Activated naive CD4-positive, alpha-beta T cell treated with anti-CD3 and anti-CD28 coated beads for 36 hours (primary cell): Measurements from ENCODE around the gene PGM3. TPM values are rescaled to one million over a fixed set of nuclear protein-coding genes. Genes with fewer than 3 reads are reported as not detected.

Experiments
- CTCF ChIA-PET: fragments of 350-600 bp; sonication (Branson Sonifier 250); formaldehyde crosslinking; loops from one replicate; lab custom pipeline; 2021; ENCODE audit warnings: antibody characterized with exemption; lab: Charles Lee
- DNase-seq: peaks from one replicate; pipeline ENCODE4 v3.0.0-alpha.2; 2020
- H3K27ac Mint-ChIP-seq: one replicate; pipeline ENCODE4 v1.8.0; 2021; ENCODE audit warnings: mild to moderate bottlenecking, mixed read lengths
- H3K27me3 Mint-ChIP-seq: one replicate; pipeline ENCODE4 v1.8.0; 2021; ENCODE audit warnings: low read depth, mixed read lengths
- H3K36me3 Mint-ChIP-seq: one replicate; pipeline ENCODE4 v1.8.0; 2021; ENCODE audit warnings: low read depth, mixed read lengths
- H3K4me1 Mint-ChIP-seq: one replicate; pipeline ENCODE4 v1.8.0; 2021; ENCODE audit warnings: low read depth, mixed read lengths
- H3K4me3 Mint-ChIP-seq: one replicate; pipeline ENCODE4 v1.8.0; 2021; ENCODE audit warnings: mild to moderate bottlenecking, moderate library complexity, mixed read lengths
- H3K9me3 Mint-ChIP-seq: one replicate; pipeline ENCODE4 v1.8.0; 2021; ENCODE audit warnings: mixed read lengths
- intact Hi-C: fragments of 100-400 bp; cut with micrococcal nuclease; formaldehyde crosslinking; loops from one replicate; pipeline ENCODE4 v1.15.1; 2023
- total RNA-seq, 2 experiments: library from RNA; stranded (reverse); gene quantifications; one replicate each; pipeline ENCODE4 v1.2.3, GENCODE V29; 2021

The PGM3 gene
- total RNA-seq, 2 experiments from 2014 or later = 17.0 to 19.8 TPM

DNA sequence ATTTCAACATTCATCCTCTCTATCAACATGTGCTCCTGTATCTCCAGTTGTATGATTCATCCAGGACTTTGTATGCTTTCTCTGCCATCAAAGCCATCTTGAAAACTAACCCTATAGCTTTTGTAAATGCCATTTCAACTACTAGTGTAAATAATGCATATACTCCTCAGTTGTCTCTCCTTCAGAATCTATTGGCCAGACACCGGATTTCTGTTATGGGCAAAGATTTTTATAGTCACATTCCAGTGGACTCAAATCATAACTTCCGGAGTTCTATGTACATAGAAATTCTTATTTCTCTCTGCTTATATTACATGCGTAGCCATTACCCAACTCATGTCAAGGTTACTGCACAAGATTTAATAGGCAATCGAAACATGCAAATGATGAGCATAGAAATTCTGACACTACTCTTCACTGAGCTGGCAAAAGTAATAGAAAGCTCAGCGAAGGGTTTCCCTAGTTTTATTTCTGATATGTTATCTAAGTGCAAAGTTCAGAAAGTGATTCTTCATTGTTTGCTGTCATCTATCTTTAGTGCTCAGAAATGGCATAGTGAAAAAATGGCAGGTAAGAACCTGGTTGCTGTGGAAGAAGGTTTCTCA lies 54.8 kb downstream of the PGM3 start:
- Mint-ChIP-seq H3K4me3 (no peak overlapping the region), H3K9me3 (no peaks in the 10 kb centered on the region), H3K36me3 (peaks cover 11% of the 10 kb centered on the region), H3K27ac (no peak overlapping the region), H3K4me1 (no peaks in the 10 kb centered on the region), H3K27me3 (no peaks in the 10 kb centered on the region)
- intact Hi-C loops = no loop called here
- CTCF ChIA-PET = no interaction called here
- no peak for DNase-seq

- DNase-seq = no peak
- Mint-ChIP-seq H3K27me3 (no peaks in the 10 kb centered on the region), H3K36me3 (peaks cover 19% of the 10 kb centered on the region), H3K27ac (no peak overlapping the region), H3K4me3 (no peak overlapping the region), H3K9me3 (no peaks in the 10 kb centered on the region), H3K4me1 (no peaks in the 10 kb centered on the region)
- CTCF ChIA-PET = interaction anchor here (0.6 kb wide), 1 partner anchor 89 kb away, joined by 3 read pairs; no protein-coding TSS in a partner anchor
- intact Hi-C loops = no loop called here
These were observed 60.9 kb downstream of the PGM3 start for GRCh38 chr6:83132121-83132520.

DNA sequence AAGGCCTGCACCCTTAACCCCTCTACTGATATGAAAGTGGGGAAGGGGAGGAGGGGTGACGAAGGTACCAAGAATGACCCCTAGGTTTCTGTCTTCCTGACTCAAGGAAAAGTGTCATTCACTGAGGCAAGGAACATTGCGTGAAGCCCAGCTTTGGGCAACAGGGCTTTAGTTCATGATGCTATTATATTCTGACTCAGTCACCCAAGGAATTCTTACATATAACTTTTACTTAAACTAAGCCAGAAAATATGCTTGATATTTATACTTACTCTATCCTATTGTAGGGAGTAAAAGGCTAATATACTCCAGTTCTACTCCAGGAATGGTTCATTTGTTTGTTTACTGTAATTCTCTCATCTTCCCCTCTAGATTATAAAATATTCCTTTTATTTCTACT lies 65.1 kb downstream of the PGM3 start:
- Mint-ChIP-seq H3K4me3 (no peak overlapping the region), H3K9me3 (no peaks in the 10 kb centered on the region), H3K4me1 (no peaks in the 10 kb centered on the region), H3K36me3 (peaks cover 29% of the 10 kb centered on the region), H3K27ac (no peak overlapping the region), H3K27me3 (no peaks in the 10 kb centered on the region)
- no peak for DNase-seq
- intact Hi-C loops = no loop called here
- CTCF ChIA-PET = no interaction called here

GRCh38 chr6:83127258-83127657 lies 65.8 kb downstream of the PGM3 start:
- Mint-ChIP-seq H3K9me3 (no peaks in the 10 kb centered on the region), H3K27ac (no peak overlapping the region), H3K4me1 (no peaks in the 10 kb centered on the region), H3K36me3 (peaks cover 27% of the 10 kb centered on the region), H3K4me3 (no peak overlapping the region), H3K27me3 (no peaks in the 10 kb centered on the region)
- intact Hi-C loops = no loop called here
- DNase-seq = no peak
- CTCF ChIA-PET = no interaction called here

DNA sequence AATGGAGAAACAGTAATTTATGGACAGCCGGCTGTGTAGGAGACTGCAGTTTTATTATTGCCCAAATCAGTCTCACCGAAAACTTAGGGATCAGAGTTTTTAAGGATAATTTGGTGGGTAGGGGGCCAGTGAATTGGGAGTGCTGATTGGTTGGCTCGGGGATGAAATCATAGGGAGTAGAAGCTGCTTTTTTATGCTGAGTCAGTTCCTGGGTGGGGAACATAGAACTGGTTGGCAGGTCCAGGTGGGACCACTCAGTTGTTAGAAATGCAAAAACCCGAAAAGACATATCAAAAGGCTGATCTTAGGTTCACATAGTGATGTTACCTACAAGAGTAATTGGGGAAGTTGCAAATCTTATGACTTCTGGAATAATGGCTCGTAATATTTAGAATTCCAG lies 66.3 kb downstream of the PGM3 start:
- Mint-ChIP-seq H3K9me3 (no peaks in the 10 kb centered on the region), H3K36me3 (peaks cover 27% of the 10 kb centered on the region), H3K4me1 (no peaks in the 10 kb centered on the region), H3K27ac (no peak overlapping the region), H3K27me3 (no peaks in the 10 kb centered on the region), H3K4me3 (no peak overlapping the region)
- intact Hi-C loops = no loop called here
- CTCF ChIA-PET = no interaction called here
- DNase-seq = no peak

- Mint-ChIP-seq H3K27ac (no peak overlapping the region), H3K4me1 (no peaks in the 10 kb centered on the region), H3K27me3 (no peaks in the 10 kb centered on the region), H3K9me3 (no peaks in the 10 kb centered on the region), H3K36me3 (peaks cover 26% of the 10 kb centered on the region), H3K4me3 (no peak overlapping the region)
- CTCF ChIA-PET = no interaction called here
- intact Hi-C loops = no loop called here
- DNase-seq = no peak
These were observed 66.8 kb downstream of the PGM3 start for GRCh38 chr6:83126223-83126622.

GRCh38 chr6:83125425-83125824 lies 67.6 kb downstream of the PGM3 start:
- peaks cover 23% of the 10 kb centered on the region for H3K36me3 Mint-ChIP-seq
- H3K9me3 Mint-ChIP-seq = no peaks in the 10 kb centered on the region
- no peaks in the 10 kb centered on the region for H3K27me3 Mint-ChIP-seq
- no peak overlapping the region for H3K27ac Mint-ChIP-seq
- no peak overlapping the region for H3K4me3 Mint-ChIP-seq
- intact Hi-C loops = no loop called here
- no peaks in the 10 kb centered on the region for H3K4me1 Mint-ChIP-seq
- CTCF ChIA-PET = no interaction called here
- no peak for DNase-seq

GRCh38 chr6:83124553-83124952 lies 68.5 kb downstream of the PGM3 start:
- intact Hi-C loops = no loop called here
- no peaks in the 10 kb centered on the region for H3K4me1 Mint-ChIP-seq
- CTCF ChIA-PET = no interaction called here
- H3K9me3 Mint-ChIP-seq = no peaks in the 10 kb centered on the region
- DNase-seq = no peak
- no peaks in the 10 kb centered on the region for H3K27me3 Mint-ChIP-seq
- H3K4me3 Mint-ChIP-seq = no peak overlapping the region
- H3K27ac Mint-ChIP-seq = no peak overlapping the region
- peaks cover 24% of the 10 kb centered on the region for H3K36me3 Mint-ChIP-seq

DNA sequence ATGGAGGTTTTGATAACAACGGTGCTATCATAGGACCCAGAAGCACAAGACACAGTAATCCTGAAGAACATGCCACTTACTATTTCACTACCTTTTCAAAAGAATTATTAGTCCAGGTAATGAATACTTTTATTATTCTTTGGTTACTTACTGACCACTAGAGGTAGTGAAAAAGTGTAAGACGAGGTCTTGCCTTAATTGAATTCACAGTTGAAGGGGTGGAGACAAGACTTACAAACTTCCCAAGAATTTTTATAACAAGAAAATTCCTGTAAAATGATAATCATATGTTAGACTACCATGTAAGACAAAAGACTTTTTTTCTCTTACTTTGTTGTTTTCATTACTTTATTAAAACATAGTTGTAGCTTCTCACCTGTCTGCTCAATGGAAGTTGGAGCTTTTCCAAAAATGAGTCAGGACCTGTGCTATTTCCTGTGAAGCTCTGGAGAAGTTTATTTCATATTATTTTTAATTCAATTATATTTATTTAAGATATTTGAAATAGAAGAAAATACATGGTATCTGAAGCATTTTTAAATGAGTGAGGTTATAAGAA lies 73.2 kb downstream of the PGM3 start:
- Mint-ChIP-seq H3K36me3 (peaks cover 11% of the 10 kb centered on the region), H3K27me3 (no peaks in the 10 kb centered on the region), H3K9me3 (no peaks in the 10 kb centered on the region), H3K27ac (no peak overlapping the region), H3K4me1 (no peaks in the 10 kb centered on the region), H3K4me3 (no peak overlapping the region)
- intact Hi-C loops = no loop called here
- DNase-seq = no peak
- CTCF ChIA-PET = interaction anchor here (1.8 kb wide), 1 partner anchor 52 kb away, joined by 7 read pairs; the partner anchor contains the start of gene DOP1A

DNA sequence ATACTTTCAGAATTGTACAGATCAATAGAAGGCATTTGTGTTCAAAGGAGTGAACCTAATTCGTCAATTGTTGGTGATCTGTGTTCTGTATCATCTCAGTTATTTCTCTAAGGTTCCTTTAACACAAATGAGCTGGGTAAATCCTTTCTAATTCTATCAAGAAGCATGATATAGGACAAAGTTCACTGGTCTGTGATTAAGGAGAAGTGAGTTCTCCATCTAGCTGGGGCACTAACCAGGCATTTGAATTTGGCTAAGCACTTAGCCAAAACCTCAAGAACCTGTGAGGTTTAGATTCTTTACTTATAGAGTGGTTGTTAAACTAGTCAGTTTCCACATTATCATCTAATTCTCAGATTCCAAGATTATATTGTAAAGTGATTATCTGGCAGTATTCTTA lies 75.3 kb downstream of the PGM3 start:
- Mint-ChIP-seq H3K4me1 (no peaks in the 10 kb centered on the region), H3K9me3 (no peaks in the 10 kb centered on the region), H3K27ac (no peak overlapping the region), H3K27me3 (no peaks in the 10 kb centered on the region), H3K36me3 (peaks cover 4% of the 10 kb centered on the region), H3K4me3 (no peak overlapping the region)
- DNase-seq = no peak
- intact Hi-C loops = no loop called here
- CTCF ChIA-PET = interaction anchor here (1.2 kb wide), 1 partner anchor 50 kb away, joined by 5 read pairs; the partner anchor contains the start of gene DOP1A

Other genes starting within 250 kb of the PGM3 start
- gene UBE3D, start 127.4 kb downstream of the PGM3 start, total RNA-seq = 1 to 10 TPM; 4.3 to 4.6 TPM
- gene DOP1A, start 125.6 kb downstream of the PGM3 start, total RNA-seq = 1 to 10 TPM; 5.0 to 6.5 TPM
- gene RWDD2A, start 92 bp upstream of the PGM3 start, total RNA-seq = 1 to 10 TPM; 1.4 TPM
- gene ME1, start 237.8 kb upstream of the PGM3 start, total RNA-seq = not detected